NCI-H345 (cell line): ENCODE measurements around the gene KCNK5.

ENCODE experiments used
- DNase-seq: peaks from one replicate; lab custom pipeline; 2025; lab: John Stamatoyannopoulos, UW

Gene KCNK5

GRCh38 chr6:39240155-39240757 is 11.0 kb upstream of the KCNK5 start:
- no peak for DNase-seq

GRCh38 chr6:39239527-39240154 is 10.4 kb upstream of the KCNK5 start:
- DNase-seq = no peak

- no peak for DNase-seq
These were observed 7.5 kb upstream of the KCNK5 start for GRCh38 chr6:39236742-39237141.

- DNase-seq = no peak
These were observed 4.1 kb upstream of the KCNK5 start for GRCh38 chr6:39233333-39233732.

- no peak for DNase-seq
These were observed 2.4 kb upstream of the KCNK5 start for GRCh38 chr6:39231521-39232243.

- DNase-seq = no peak
These were observed 1.4 kb upstream of the KCNK5 start for GRCh38 chr6:39230654-39231035.

GRCh38 chr6:39228111-39228971 is 934 bp downstream of the KCNK5 start:
- DNase-seq = no peak

- DNase-seq = no peak
These were observed 1.8 kb downstream of the KCNK5 start for GRCh38 chr6:39227476-39227875.

GRCh38 chr6:39226639-39227329 is 2.5 kb downstream of the KCNK5 start:
- no peak for DNase-seq

- no peak for DNase-seq
These were observed 3.3 kb downstream of the KCNK5 start for GRCh38 chr6:39225946-39226437.

- no peak for DNase-seq
These were observed 3.7 kb downstream of the KCNK5 start for GRCh38 chr6:39225543-39225942.

- no peak for DNase-seq
These were observed 4.6 kb downstream of the KCNK5 start for GRCh38 chr6:39224523-39225182.

GRCh38 chr6:39224011-39224410 is 5.3 kb downstream of the KCNK5 start:
- DNase-seq = no peak

- DNase-seq = no peak
These were observed 5.7 kb downstream of the KCNK5 start for GRCh38 chr6:39223555-39223954.

- DNase-seq = no peak
These were observed 6.2 kb downstream of the KCNK5 start for GRCh38 chr6:39223061-39223460.

- DNase-seq = no peak
These were observed 7.3 kb downstream of the KCNK5 start for GRCh38 chr6:39221779-39222641.

- DNase-seq = no peak
These were observed 8.2 kb downstream of the KCNK5 start for GRCh38 chr6:39221115-39221514.

- DNase-seq = no peak
These were observed 10.3 kb downstream of the KCNK5 start for GRCh38 chr6:39218868-39219567.

- no peak for DNase-seq
These were observed 12.0 kb downstream of the KCNK5 start for GRCh38 chr6:39217177-39217864.
